GM10266 (cell line): Measurements from ENCODE around the gene VPS52.

Experiments
- DNase-seq: peaks from one replicate; pipeline ENCODE4 v3.0.0; 2012; ENCODE audit errors: extremely low spot score
- CTCF ChIP-seq: IDR thresholded peaks from 2 replicates; pipeline ENCODE4 v1.5.1; 2012; ENCODE audit warnings: mild to moderate bottlenecking, low read depth; ENCODE audit not compliant: control insufficient read depth, insufficient read depth; ENCODE audit errors: missing control alignments

The VPS52 gene

GRCh38 chr6:33271468-33272274 lies at the start of gene VPS52, which contains the start of gene RPS18:
VPS52 (minus strand) TSS chr6:33271876; CDS start chr6:33271675, 201 bp downstream.
RPS18 (plus strand) TSS chr6:33272075; CDS start chr6:33272120, 45 bp downstream.
- DNase-seq = peak; percentile 93
- TF ChIP-seq CTCF = no peak

- TF ChIP-seq CTCF = no peak
These were observed 49.6 kb upstream of the VPS52 start for GRCh38 chr6:33321227-33321626.

GRCh38 chr6:33320315-33321181 lies 48.9 kb upstream of the VPS52 start:
- TF ChIP-seq CTCF = no peak
- no peak for DNase-seq

More at GRCh38 chr6:33321227-33321626, 49.6 kb upstream of the VPS52 start:
- DNase-seq = no peak

- DNase-seq = no peak
- no peak for TF ChIP-seq CTCF
These were observed 48.3 kb upstream of the VPS52 start for GRCh38 chr6:33319939-33320314.

GRCh38 chr6:33318426-33319073 lies 46.9 kb upstream of the VPS52 start:
- no peak for TF ChIP-seq CTCF
- no peak for DNase-seq

- DNase-seq = peak; percentile 90
- no peak for TF ChIP-seq CTCF
These were observed 46.2 kb upstream of the VPS52 start, which contains the start of gene ZBTB22 for GRCh38 chr6:33317669-33318425. ZBTB22 (minus strand) TSS chr6:33317744; CDS start chr6:33316916, 828 bp downstream.
